ENCODE measurements around the gene ADARB2.

- no peak for TF ChIP-seq CTCF (IDR thresholded peaks at IDR 0.05)
- no peak for TF ChIP-seq MEF2A (IDR thresholded peaks at IDR 0.05; ENCODE audit: borderline replicate concordance, low read depth)
- no peak for TF ChIP-seq POLR2AphosphoS5 (IDR thresholded peaks at IDR 0.05; ENCODE audit: low read depth, low read length)
- no peak for TF ChIP-seq RCOR1 (IDR thresholded peaks at IDR 0.05; ENCODE audit: low read length)
- TF ChIP-seq REST (IDR thresholded peaks at IDR 0.05; ENCODE audit: low read depth, low read length): no peak
- no peak for TF ChIP-seq EZH2phosphoT487 (IDR thresholded peaks at IDR 0.05; ENCODE audit: borderline replicate concordance, low read depth)
- no peak for TF ChIP-seq GABPA (IDR thresholded peaks at IDR 0.05; ENCODE audit: low read depth)
- no peak for TF ChIP-seq NFIC (IDR thresholded peaks at IDR 0.05; ENCODE audit: borderline replicate concordance)
- no peak for TF ChIP-seq JUND (IDR thresholded peaks at IDR 0.05)
- TF ChIP-seq EP300 (IDR thresholded peaks at IDR 0.05; ENCODE audit: borderline replicate concordance in 1 of 2, low read depth in 1 of 2, low read length in 1 of 2): no peak
- no peak for TF ChIP-seq TAF1 (IDR thresholded peaks at IDR 0.05; ENCODE audit: borderline replicate concordance, low read depth, low read length)
- TF ChIP-seq FOXM1 (IDR thresholded peaks at IDR 0.05; ENCODE audit: low read depth): no peak
Observed at GRCh38 chr10:1531883-1532597, 205.3 kb downstream of the ADARB2 start.
